GM12891 (cell line): ENCODE measurements around the gene GABBR2.

ENCODE experiments used
- DNase-seq: peaks from one replicate; pipeline ENCODE4 v3.0.0; 2011; ENCODE audit warnings: low spot score; ENCODE audit not compliant: insufficient read length
- FAIRE-seq: peaks from 2 replicates; lab custom pipeline; 2011; peaks lifted over from hg19 to GRCh38; lab: Jason Lieb, UNC
- PAX5 ChIP-seq: IDR thresholded peaks from 2 replicates; pipeline ENCODE4 v1.6.1; 2011; ENCODE audit warnings: low read length, moderate library complexity, mild to moderate bottlenecking; ENCODE audit not compliant: insufficient read depth, severe bottlenecking
- POLR2A ChIP-seq: IDR thresholded peaks from 2 replicates; pipeline ENCODE4 v1.6.1; 2011; ENCODE audit warnings: low read depth, low read length, control low read depth
- POLR2AphosphoS5 ChIP-seq: IDR thresholded peaks from 2 replicates; pipeline ENCODE4 v1.6.1; 2011; ENCODE audit warnings: low read depth, low read length, control low read depth
- POU2F2 ChIP-seq: IDR thresholded peaks from 2 replicates; pipeline ENCODE4 v1.6.1; 2011; ENCODE audit warnings: low read depth, mild to moderate bottlenecking, control low read depth, low read length, moderate library complexity
- SPI1 ChIP-seq: IDR thresholded peaks from 2 replicates; pipeline ENCODE4 v1.6.1; 2011; ENCODE audit warnings: low read depth, low read length, control low read depth
- TAF1 ChIP-seq: IDR thresholded peaks from 2 replicates; pipeline ENCODE4 v1.6.1; 2011; ENCODE audit warnings: low read depth, low read length, control low read depth

The GABBR2 gene

GRCh38 chr9:98385751-98386150, 323.0 kb downstream of the GABBR2 start:
- no peak for FAIRE-seq
- TF ChIP-seq POLR2AphosphoS5 (no peak), SPI1 (no peak), PAX5 (no peak), TAF1 (no peak), POU2F2 (no peak), POLR2A (no peak)
- no peak for DNase-seq

GRCh38 chr9:98383758-98384157, 325.0 kb downstream of the GABBR2 start:
- TF ChIP-seq TAF1 = no peak
- TF ChIP-seq POLR2A = no peak
- TF ChIP-seq POLR2AphosphoS5 = no peak
- no peak for TF ChIP-seq POU2F2
- TF ChIP-seq PAX5 = no peak
- TF ChIP-seq SPI1 = no peak
- DNase-seq (no peak), FAIRE-seq (no peak)

GRCh38 chr9:98381311-98382103, 327.2 kb downstream of the GABBR2 start:
- TF ChIP-seq POU2F2 (no peak), SPI1 (peak; percentile 98), PAX5 (no peak), POLR2AphosphoS5 (no peak), TAF1 (no peak), POLR2A (no peak)
- no peak for FAIRE-seq

GRCh38 chr9:98380065-98380681, 328.6 kb downstream of the GABBR2 start:
- peak; percentile 32 for DNase-seq
- TF ChIP-seq SPI1 (0 out of 2 replicates have a peak, but pooled peaks have one; percentile 24), PAX5 (no peak), TAF1 (0 out of 2 replicates have a peak, but pooled peaks have one; percentile 19), POLR2AphosphoS5 (no peak)
- FAIRE-seq = peak; percentile 87

More at GRCh38 chr9:98381311-98382103, 327.2 kb downstream of the GABBR2 start:
- DNase-seq = peak; percentile 30

GRCh38 chr9:98379572-98379971, 329.2 kb downstream of the GABBR2 start:
- FAIRE-seq = no peak
- TF ChIP-seq PAX5 = no peak
- TF ChIP-seq POLR2AphosphoS5 = no peak
- no peak for TF ChIP-seq SPI1
- TF ChIP-seq POU2F2 = no peak
- DNase-seq = no peak

- FAIRE-seq (no peak), DNase-seq (no peak)
- TF ChIP-seq POLR2AphosphoS5 (no peak), SPI1 (no peak), POU2F2 (no peak)
Observed at GRCh38 chr9:98378794-98379193, 329.9 kb downstream of the GABBR2 start.

- DNase-seq = no peak
- FAIRE-seq = no peak
- no peak for TF ChIP-seq SPI1
- TF ChIP-seq TAF1 = no peak
- TF ChIP-seq POLR2AphosphoS5 = no peak
- no peak for TF ChIP-seq POLR2A
- no peak for TF ChIP-seq POU2F2
- TF ChIP-seq PAX5 = no peak
Observed at GRCh38 chr9:98378206-98378780, 330.4 kb downstream of the GABBR2 start.

GRCh38 chr9:98375138-98375726, 333.5 kb downstream of the GABBR2 start:
- TF ChIP-seq SPI1 (peak; percentile 59), POLR2AphosphoS5 (no peak), PAX5 (peak; percentile 20), POLR2A (no peak), POU2F2 (no peak), TAF1 (no peak)
- peak; percentile 87 for FAIRE-seq
- no peak for DNase-seq

- no peak for FAIRE-seq
- DNase-seq = no peak
- TF ChIP-seq SPI1 = no peak
- TF ChIP-seq POLR2AphosphoS5 = no peak
- TF ChIP-seq POLR2A = no peak
Observed at GRCh38 chr9:98374385-98375051, 334.2 kb downstream of the GABBR2 start.
